Tibial nerve (tissue), 4 donors: ENCODE data around the gene HSPH1.

Source experiments
- EP300 ChIP-seq, 2 donors: sonication (generic); formaldehyde crosslinking; IDR thresholded peaks; one replicate each; pipeline ENCODE4 v1.6.1; 2017; ENCODE audit warnings: antibody characterized with exemption in 2 of 2, mild to moderate bottlenecking in 1 of 2
- TF ChIP-seq, protein P1 (sequence below), 5 experiments: fragments of 200-600 bp in 3 of 5; fragments of 450-650 bp in 2 of 5; sonication (generic) in 3 of 5; IDR thresholded peaks; one replicate each; pipeline ENCODE4 v1.5.1; 2016 to 2019; ENCODE audit warnings: antibody characterized with exemption in 5 of 5, mild to moderate bottlenecking in 3 of 5, moderate library complexity in 2 of 5

DNA sequence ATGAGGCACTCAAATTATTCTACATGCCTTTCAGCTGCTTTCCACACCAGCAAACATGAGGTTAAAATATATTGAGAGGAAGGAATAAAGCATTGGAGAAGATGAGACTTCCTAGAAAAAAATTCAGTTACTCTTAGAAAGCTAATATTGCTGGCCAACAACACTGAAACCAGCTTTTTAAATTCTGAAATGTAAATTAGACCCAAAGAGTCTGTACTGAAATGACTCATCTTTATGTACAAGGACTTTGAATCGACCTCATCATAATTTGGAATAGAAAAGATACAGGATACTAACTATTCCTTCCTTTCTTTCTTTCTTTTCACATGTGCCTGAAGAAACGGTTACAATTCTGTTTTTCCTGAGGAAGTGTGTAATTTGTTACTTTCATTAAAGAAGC is 6.5 kb upstream of the HSPH1 start:
- TF ChIP-seq, protein P1, sequence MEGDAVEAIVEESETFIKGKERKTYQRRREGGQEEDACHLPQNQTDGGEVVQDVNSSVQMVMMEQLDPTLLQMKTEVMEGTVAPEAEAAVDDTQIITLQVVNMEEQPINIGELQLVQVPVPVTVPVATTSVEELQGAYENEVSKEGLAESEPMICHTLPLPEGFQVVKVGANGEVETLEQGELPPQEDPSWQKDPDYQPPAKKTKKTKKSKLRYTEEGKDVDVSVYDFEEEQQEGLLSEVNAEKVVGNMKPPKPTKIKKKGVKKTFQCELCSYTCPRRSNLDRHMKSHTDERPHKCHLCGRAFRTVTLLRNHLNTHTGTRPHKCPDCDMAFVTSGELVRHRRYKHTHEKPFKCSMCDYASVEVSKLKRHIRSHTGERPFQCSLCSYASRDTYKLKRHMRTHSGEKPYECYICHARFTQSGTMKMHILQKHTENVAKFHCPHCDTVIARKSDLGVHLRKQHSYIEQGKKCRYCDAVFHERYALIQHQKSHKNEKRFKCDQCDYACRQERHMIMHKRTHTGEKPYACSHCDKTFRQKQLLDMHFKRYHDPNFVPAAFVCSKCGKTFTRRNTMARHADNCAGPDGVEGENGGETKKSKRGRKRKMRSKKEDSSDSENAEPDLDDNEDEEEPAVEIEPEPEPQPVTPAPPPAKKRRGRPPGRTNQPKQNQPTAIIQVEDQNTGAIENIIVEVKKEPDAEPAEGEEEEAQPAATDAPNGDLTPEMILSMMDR (IDR thresholded peaks at IDR 0.05), result no peak
- no peak for TF ChIP-seq EP300 (IDR thresholded peaks at IDR 0.05)
